Esophagus muscularis mucosa (tissue), 4 donors: ENCODE results near the gene ZRANB3. TPM values are rescaled to one million over a fixed set of nuclear protein-coding genes. Genes with fewer than 3 reads are reported as not detected.

Source experiments
- DNase-seq: peaks from one replicate; pipeline ENCODE4 v3.0.0-alpha.2; 2017; ENCODE audit errors: extremely low spot score
- H3K27ac ChIP-seq, 4 donors: fragments of 200-600 bp; sonication (generic); replicated peaks in 1 of 4; 1 replicate in 3 of 4; 2 replicates in 1 of 4; pipeline ENCODE4 v1.5.1; 2016 to 2019; ENCODE audit warnings: mild to moderate bottlenecking in 1 of 4
- H3K27me3 ChIP-seq, 4 donors: fragments of 200-600 bp; sonication (generic); one replicate each; pipeline versions ENCODE4 v1.5.1 to v1.6.0; 2016 to 2019
- H3K36me3 ChIP-seq, 4 donors: fragments of 200-600 bp; sonication (generic); one replicate each; pipeline ENCODE4 v1.5.1; 2016 to 2019
- H3K4me1 ChIP-seq, 4 donors: fragments of 200-600 bp; sonication (generic); one replicate each; pipeline ENCODE4 v1.5.1; 2016 to 2019
- H3K4me3 ChIP-seq, 4 donors: fragments of 200-600 bp; sonication (generic); 1 replicate in 2 of 4; 2 replicates in 2 of 4; pipeline ENCODE4 v1.5.1; 2016 to 2019; ENCODE audit warnings: mild to moderate bottlenecking in 4 of 4, moderate library complexity in 1 of 4
- H3K9me3 ChIP-seq, 4 donors: fragments of 200-600 bp; sonication (generic); 1 replicate in 3 of 4; 2 replicates in 1 of 4; pipeline ENCODE4 v1.5.1; 2016 to 2019
- CTCF ChIP-seq, 3 experiments: fragments of 200-600 bp in 2 of 3; fragments of 450-650 bp in 1 of 3; sonication (generic) in 2 of 3; IDR thresholded peaks; one replicate each; pipeline ENCODE4 v1.5.1; 2017 to 2019; ENCODE audit warnings: antibody characterized with exemption in 3 of 3, mild to moderate bottlenecking in 2 of 3, moderate library complexity in 1 of 3
- EP300 ChIP-seq: sonication (generic); formaldehyde crosslinking; IDR thresholded peaks from one replicate; pipeline ENCODE4 v1.6.1; 2017; ENCODE audit warnings: antibody characterized with exemption
- POLR2A ChIP-seq: fragments of 450-650 bp; IDR thresholded peaks from one replicate; pipeline ENCODE4 v1.6.1; 2017; ENCODE audit warnings: antibody characterized with exemption, moderate library complexity, mild to moderate bottlenecking, low read depth
- POLR2AphosphoS5 ChIP-seq, 2 donors: sonication (generic); formaldehyde crosslinking; IDR thresholded peaks; one replicate each; pipeline ENCODE4 v1.6.1; 2017; ENCODE audit warnings: antibody characterized with exemption in 2 of 2
- WGBS: methylation state at CpG from one replicate; pipeline ENCODE4 v1.1.5; 2018; 5-methylcytosine and 5-hydroxymethylcytosine counted together
- intact Hi-C: fragments of 100-400 bp; cut with DNase I; formaldehyde crosslinking; loops from one replicate; pipeline ENCODE4 v1.15.1; 2023
- total RNA-seq, 4 donors: library from RNA; depleted of rRNA; stranded (reverse); fragments of >200 nt; gene quantifications; one replicate each; pipeline versions ENCODE4 v1.1.0 to v1.2.1, GENCODE V29; 2016

The ZRANB3 gene
- total RNA-seq, 4 donors from 2014 or later = 1.8 to 4.6 (median 2.9) TPM

- no peak for DNase-seq
- Histone ChIP-seq H3K36me3 (peaks cover 10 to 55% (median 42%) of the 10 kb centered on the region in 4 donors), H3K27ac (no peak overlapping the region), H3K4me1 (no peaks in the 10 kb centered on the region), H3K4me3 (no peak overlapping the region), H3K27me3 (no peaks in the 10 kb centered on the region), H3K9me3 (no peaks in the 10 kb centered on the region)
- intact Hi-C loops = no loop called here
- TF ChIP-seq POLR2AphosphoS5 (IDR thresholded peaks at IDR 0.05) (no peak), POLR2A (no peak), EP300 (no peak), CTCF (IDR thresholded peaks at IDR 0.05) (no peak)
- 100% methylated on average over 1 of the region's 1 CpG for WGBS
Observed at GRCh38 chr2:135149251-135149650, 381.8 kb downstream of the ZRANB3 start.

GRCh38 chr2:135144343-135144742, 386.7 kb downstream of the ZRANB3 start:
- H3K4me1 ChIP-seq = no peaks in the 10 kb centered on the region
- no peak for DNase-seq
- H3K9me3 ChIP-seq = peaks cover 0 to 12% (median 8%) of the 10 kb centered on the region in 4 donors
- 98% methylated on average over 2 of the region's 2 CpGs for WGBS
- intact Hi-C loops = no loop called here
- no peak overlapping the region for H3K4me3 ChIP-seq
- no peaks in the 10 kb centered on the region for H3K27me3 ChIP-seq
- TF ChIP-seq POLR2AphosphoS5 (IDR thresholded peaks at IDR 0.05) (no peak), EP300 (no peak), CTCF (IDR thresholded peaks at IDR 0.05) (no peak), POLR2A (no peak)
- peaks cover 18 to 50% (median 22%) of the 10 kb centered on the region in 4 donors for H3K36me3 ChIP-seq
- no peak overlapping the region for H3K27ac ChIP-seq

- peaks cover 19 to 68% (median 30%) of the 10 kb centered on the region in 4 donors for H3K36me3 ChIP-seq
- WGBS = 100% methylated on average over 1 of the region's 1 CpG
- intact Hi-C loops = no loop called here
Observed at GRCh38 chr2:135142323-135142722, 388.7 kb downstream of the ZRANB3 start.

GRCh38 chr2:135140606-135141005, 390.4 kb downstream of the ZRANB3 start:
- TF ChIP-seq CTCF (IDR thresholded peaks at IDR 0.05) (no peak), EP300 (no peak), POLR2AphosphoS5 (IDR thresholded peaks at IDR 0.05) (no peak), POLR2A (no peak)
- H3K27ac ChIP-seq = no peak overlapping the region
- H3K36me3 ChIP-seq = peaks cover 34 to 79% (median 43%) of the 10 kb centered on the region in 4 donors

More at GRCh38 chr2:135142323-135142722, 388.7 kb downstream of the ZRANB3 start:
- Histone ChIP-seq H3K4me1 (no peaks in the 10 kb centered on the region), H3K9me3 (peaks cover 0 to 12% (median 8%) of the 10 kb centered on the region in 4 donors), H3K27me3 (no peaks in the 10 kb centered on the region), H3K4me3 (no peak overlapping the region), H3K27ac (no peak overlapping the region)
- TF ChIP-seq CTCF (IDR thresholded peaks at IDR 0.05) (no peak), EP300 (no peak), POLR2AphosphoS5 (IDR thresholded peaks at IDR 0.05) (no peak), POLR2A (no peak)
- DNase-seq = no peak

GRCh38 chr2:135132314-135132713, 398.7 kb downstream of the ZRANB3 start:
- 65% methylated on average over 1 of the region's 1 CpG for WGBS
- H3K36me3 ChIP-seq = peaks cover 51 to 91% (median 68%) of the 10 kb centered on the region in 4 donors

More at GRCh38 chr2:135140606-135141005, 390.4 kb downstream of the ZRANB3 start:
- intact Hi-C loops = no loop called here
- H3K4me1 ChIP-seq = no peaks in the 10 kb centered on the region
- H3K27me3 ChIP-seq = no peaks in the 10 kb centered on the region
- DNase-seq = no peak
- no peak overlapping the region for H3K4me3 ChIP-seq
- peaks cover 0 to 12% (median 8%) of the 10 kb centered on the region in 4 donors for H3K9me3 ChIP-seq

More at GRCh38 chr2:135132314-135132713, 398.7 kb downstream of the ZRANB3 start:
- intact Hi-C loops = no loop called here
- TF ChIP-seq CTCF (IDR thresholded peaks at IDR 0.05) (no peak), EP300 (no peak), POLR2A (no peak), POLR2AphosphoS5 (IDR thresholded peaks at IDR 0.05) (no peak)
- Histone ChIP-seq H3K27me3 (no peaks in the 10 kb centered on the region), H3K4me1 (no peaks in the 10 kb centered on the region), H3K9me3 (no peaks in the 10 kb centered on the region), H3K4me3 (no peak overlapping the region), H3K27ac (no peak overlapping the region)
- DNase-seq = no peak
